MM.1S (cell line): Measurements from ENCODE around the gene ZNF592.

Experiments
- DNase-seq: peaks from one replicate; pipeline ENCODE4 v3.0.0-alpha.2; 2015
- H2AFZ ChIP-seq: fragments of 300-600 bp; sonication (generic); 2 replicates; pipeline ENCODE4 v1.6.0; 2016; ENCODE audit warnings: antibody characterized with exemption, low read length
- H3F3A ChIP-seq: fragments of 300-600 bp; sonication (generic); 2 replicates; pipeline ENCODE4 v1.6.1; 2016; ENCODE audit warnings: mild to moderate bottlenecking, antibody characterized with exemption, low read length, moderate library complexity, mixed read lengths; ENCODE audit not compliant: insufficient read depth
- H3K27ac ChIP-seq: fragments of 300-600 bp; sonication (generic); 2 replicates; pipeline ENCODE4 v1.5.1; 2016; ENCODE audit warnings: mild to moderate bottlenecking, low read length
- H3K27me3 ChIP-seq: fragments of 300-600 bp; sonication (generic); replicated peaks from 2 replicates; pipeline ENCODE4 v1.6.0; 2016; ENCODE audit warnings: low read length; ENCODE audit not compliant: insufficient read depth
- H3K36me3 ChIP-seq: fragments of 300-600 bp; sonication (generic); replicated peaks from 2 replicates; pipeline ENCODE4 v1.6.1; 2016; ENCODE audit warnings: mild to moderate bottlenecking, low read length, mixed read lengths; ENCODE audit not compliant: insufficient read depth
- H3K4me1 ChIP-seq: fragments of 300-600 bp; sonication (generic); 2 replicates; pipeline ENCODE4 v1.6.1; 2016; ENCODE audit warnings: low read length, mixed read lengths
- H3K4me2 ChIP-seq: fragments of 300-600 bp; sonication (generic); 2 replicates; pipeline ENCODE4 v1.6.0; 2016; ENCODE audit warnings: low read depth, low read length
- H3K4me3 ChIP-seq: fragments of 300-600 bp; sonication (generic); 2 replicates; pipeline ENCODE4 v1.5.1; 2016; ENCODE audit warnings: low read length, mixed read lengths
- H3K79me2 ChIP-seq: fragments of 300-600 bp; sonication (generic); 2 replicates; pipeline ENCODE4 v1.6.1; 2016; ENCODE audit warnings: mixed run types, low read length, mixed read lengths
- H3K9ac ChIP-seq: fragments of 300-600 bp; sonication (generic); 2 replicates; pipeline ENCODE4 v1.6.1; 2016; ENCODE audit warnings: low read length, mixed read lengths
- H3K9me2 ChIP-seq: fragments of 300-600 bp; sonication (generic); replicated peaks from 2 replicates; pipeline ENCODE4 v1.6.1; 2016; ENCODE audit warnings: mild to moderate bottlenecking, low read length, mixed read lengths; ENCODE audit not compliant: insufficient read depth
- H3K9me3 ChIP-seq: fragments of 300-600 bp; sonication (generic); replicated peaks from 2 replicates; pipeline ENCODE4 v1.6.1; 2016; ENCODE audit warnings: mild to moderate bottlenecking, low read length, mixed read lengths; ENCODE audit not compliant: insufficient read depth
- H4K20me1 ChIP-seq: fragments of 300-600 bp; sonication (generic); 2 replicates; pipeline ENCODE4 v1.6.1; 2016; ENCODE audit warnings: mild to moderate bottlenecking, low read length, moderate library complexity, mixed read lengths; ENCODE audit not compliant: insufficient read depth
- EZH2 ChIP-seq: fragments of 300-600 bp; sonication (generic); optimal IDR thresholded peaks from 2 replicates; pipeline ENCODE3; 2017; ENCODE audit warnings: low read depth, mild to moderate bottlenecking, antibody characterized with exemption, low read length, mixed read lengths
- EZH2phosphoT487 ChIP-seq: fragments of 300-600 bp; sonication (generic); IDR thresholded peaks from 2 replicates; pipeline ENCODE4 v1.6.1; 2018; ENCODE audit warnings: antibody characterized with exemption, low read length
- TF ChIP-seq, protein P1 (sequence below): fragments of 300-600 bp; sonication (generic); IDR thresholded peaks from 2 replicates; pipeline ENCODE4 v1.5.1; 2016; ENCODE audit warnings: antibody characterized with exemption, low read length, mixed read lengths

The ZNF592 gene

GRCh38 chr15:84703808-84704207 lies 44.6 kb upstream of the ZNF592 start:
- H3K9me3 ChIP-seq: no peaks in the 10 kb centered on the region
- TF ChIP-seq EZH2 (no peak), EZH2phosphoT487 (no peak)
- TF ChIP-seq, protein P1, sequence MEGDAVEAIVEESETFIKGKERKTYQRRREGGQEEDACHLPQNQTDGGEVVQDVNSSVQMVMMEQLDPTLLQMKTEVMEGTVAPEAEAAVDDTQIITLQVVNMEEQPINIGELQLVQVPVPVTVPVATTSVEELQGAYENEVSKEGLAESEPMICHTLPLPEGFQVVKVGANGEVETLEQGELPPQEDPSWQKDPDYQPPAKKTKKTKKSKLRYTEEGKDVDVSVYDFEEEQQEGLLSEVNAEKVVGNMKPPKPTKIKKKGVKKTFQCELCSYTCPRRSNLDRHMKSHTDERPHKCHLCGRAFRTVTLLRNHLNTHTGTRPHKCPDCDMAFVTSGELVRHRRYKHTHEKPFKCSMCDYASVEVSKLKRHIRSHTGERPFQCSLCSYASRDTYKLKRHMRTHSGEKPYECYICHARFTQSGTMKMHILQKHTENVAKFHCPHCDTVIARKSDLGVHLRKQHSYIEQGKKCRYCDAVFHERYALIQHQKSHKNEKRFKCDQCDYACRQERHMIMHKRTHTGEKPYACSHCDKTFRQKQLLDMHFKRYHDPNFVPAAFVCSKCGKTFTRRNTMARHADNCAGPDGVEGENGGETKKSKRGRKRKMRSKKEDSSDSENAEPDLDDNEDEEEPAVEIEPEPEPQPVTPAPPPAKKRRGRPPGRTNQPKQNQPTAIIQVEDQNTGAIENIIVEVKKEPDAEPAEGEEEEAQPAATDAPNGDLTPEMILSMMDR: no peak
- no peak overlapping the region for H2AFZ ChIP-seq
- H3K9ac ChIP-seq: no peak overlapping the region
- H3K79me2 ChIP-seq: peaks cover 99% of the 10 kb centered on the region
- no peak overlapping the region for H3K4me2 ChIP-seq
- H3F3A ChIP-seq: no peaks in the 10 kb centered on the region
- H3K27me3 ChIP-seq: no peaks in the 10 kb centered on the region
- H3K4me1 ChIP-seq: no peaks in the 10 kb centered on the region
- no peak overlapping the region for H3K4me3 ChIP-seq
- H4K20me1 ChIP-seq: peaks cover 6% of the 10 kb centered on the region; the same call in 1 of the 2 replicates
- no peaks in the 10 kb centered on the region for H3K9me2 ChIP-seq
- no peaks in the 10 kb centered on the region for H3K36me3 ChIP-seq
- H3K27ac ChIP-seq: no peak overlapping the region
- DNase-seq: no peak

DNA sequence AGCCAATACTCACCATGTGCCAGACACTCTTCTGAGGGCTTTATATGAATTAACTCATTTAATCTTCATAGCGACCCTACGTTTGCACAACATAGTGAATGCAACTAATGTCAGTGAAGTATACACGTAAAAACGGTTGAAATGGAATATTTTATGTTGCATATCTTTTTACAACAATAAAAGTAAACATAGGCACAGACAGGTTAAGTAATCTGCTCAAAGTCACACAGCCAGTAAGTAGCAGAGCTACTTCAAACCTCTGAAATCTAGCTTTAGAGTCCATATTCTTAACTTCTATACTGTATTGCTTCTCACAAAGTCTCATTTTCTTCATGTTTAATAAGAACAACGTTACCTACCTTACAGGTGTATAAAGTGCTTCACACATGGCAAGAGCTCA lies 34.0 kb upstream of the ZNF592 start:
- no peak for TF ChIP-seq EZH2phosphoT487
- TF ChIP-seq, protein P1: no peak
- H3K4me1 ChIP-seq: peaks cover 14% of the 10 kb centered on the region
- H3K4me2 ChIP-seq: peak overlapping the region; percentile 79
- no peak overlapping the region for H3K9ac ChIP-seq
- no peaks in the 10 kb centered on the region for H3K36me3 ChIP-seq
- H4K20me1 ChIP-seq: no peaks in the 10 kb centered on the region
- H3K27ac ChIP-seq: no peak overlapping the region
- no peak overlapping the region for H2AFZ ChIP-seq
- no peaks in the 10 kb centered on the region for H3K27me3 ChIP-seq
- H3K9me3 ChIP-seq: no peaks in the 10 kb centered on the region
- peaks cover 63% of the 10 kb centered on the region for H3K79me2 ChIP-seq
- H3F3A ChIP-seq: peaks cover 16% of the 10 kb centered on the region; the same call in 1 of the 2 replicates
- peak overlapping the region; percentile 89; the same call in 1 of the 2 replicates for H3K4me3 ChIP-seq
- no peaks in the 10 kb centered on the region for H3K9me2 ChIP-seq
- no peak for DNase-seq

DNA sequence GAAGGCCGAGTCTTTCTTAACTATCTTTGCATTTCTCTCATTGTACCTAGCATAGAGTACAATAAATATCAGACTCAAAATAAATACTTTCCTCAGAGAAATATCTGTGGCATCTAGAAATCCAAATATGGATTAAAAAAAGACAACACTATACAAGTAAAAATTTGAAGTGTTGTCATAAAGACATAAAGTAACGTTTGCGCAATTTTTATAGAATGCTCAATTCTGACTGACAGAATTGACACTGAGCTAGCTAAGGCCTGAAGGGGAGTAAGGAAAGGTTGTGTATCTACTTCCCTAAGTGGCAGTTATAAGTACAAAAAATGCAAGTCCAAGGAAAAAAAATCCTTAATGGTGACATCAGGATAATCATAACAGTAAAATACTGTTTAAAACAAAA lies 33.6 kb upstream of the ZNF592 start:
- no peaks in the 10 kb centered on the region for H3K36me3 ChIP-seq
- H3K9me3 ChIP-seq: no peaks in the 10 kb centered on the region
- H3F3A ChIP-seq: peaks cover 16% of the 10 kb centered on the region; the same call in 1 of the 2 replicates
- H3K9me2 ChIP-seq: no peaks in the 10 kb centered on the region
- peak overlapping the region; percentile 82; the same call in 1 of the 2 replicates for H3K9ac ChIP-seq
- peak overlapping the region; percentile 89 for H3K4me3 ChIP-seq
- H4K20me1 ChIP-seq: no peaks in the 10 kb centered on the region
- no peak overlapping the region for H3K27ac ChIP-seq
- no peaks in the 10 kb centered on the region for H3K27me3 ChIP-seq
- peaks cover 14% of the 10 kb centered on the region for H3K4me1 ChIP-seq
- peaks cover 59% of the 10 kb centered on the region for H3K79me2 ChIP-seq
- peak overlapping the region; percentile 79 for H3K4me2 ChIP-seq
- no peak overlapping the region for H2AFZ ChIP-seq
- TF ChIP-seq, protein P1: no peak
- TF ChIP-seq EZH2 (no peak), EZH2phosphoT487 (no peak)
- no peak for DNase-seq
